PFSK-1 (cell line): ENCODE measurements around the gene RRP8.

Source experiments
- FOXP2 ChIP-seq: optimal IDR thresholded peaks from 2 replicates; pipeline ENCODE3; 2011; ENCODE audit warnings: borderline replicate concordance, control low read depth, inconsistent platforms; ENCODE audit not compliant: insufficient read depth; ENCODE audit errors: extremely low read length, extremely low read depth
- POLR2AphosphoS5 ChIP-seq: IDR thresholded peaks from 2 replicates; pipeline ENCODE4 v1.6.1; 2012; ENCODE audit warnings: low read depth, mild to moderate bottlenecking, control low read depth, low read length, moderate library complexity
- SIN3A ChIP-seq: IDR thresholded peaks from 2 replicates; pipeline ENCODE4 v1.6.1; 2012; ENCODE audit warnings: mild to moderate bottlenecking, low read length, moderate library complexity, borderline replicate concordance; ENCODE audit not compliant: insufficient read depth
- TAF1 ChIP-seq: IDR thresholded peaks from 2 replicates; pipeline ENCODE4 v1.6.1; 2012; ENCODE audit warnings: low read length, control low read depth, borderline replicate concordance; ENCODE audit not compliant: insufficient read depth
- TF ChIP-seq, protein P1 (sequence below), 2 experiments: IDR thresholded peaks; 2 replicates each; pipeline versions ENCODE4 v1.6.1 to v1.8.0; 2011 to 2012; ENCODE audit warnings: low read depth in 2 of 2, low read length in 2 of 2, control low read depth in 1 of 2, inconsistent platforms in 1 of 2, mild to moderate bottlenecking in 1 of 2, moderate library complexity in 1 of 2; ENCODE audit not compliant: insufficient read depth in 1 of 2

The RRP8 gene

DNA sequence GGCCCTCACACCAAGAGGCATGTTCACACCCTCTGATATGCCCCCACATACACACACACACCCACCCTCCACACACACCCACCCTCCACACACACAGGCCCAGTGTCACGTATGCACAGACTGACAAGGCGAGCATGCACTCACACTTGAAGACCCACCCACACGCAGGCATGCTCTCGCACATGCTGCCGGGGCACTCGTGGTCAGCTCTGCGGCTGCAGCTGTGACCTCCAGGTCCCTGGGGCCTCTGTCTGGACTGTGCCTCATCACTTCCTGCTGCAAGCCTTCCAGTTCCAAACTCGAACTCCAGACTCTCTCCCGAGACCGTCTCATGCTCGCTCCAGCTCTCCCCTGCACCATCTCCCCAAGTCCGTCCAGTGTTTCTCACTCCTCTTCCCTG is 42.7 kb upstream of the RRP8 start:
- TF ChIP-seq SIN3A (peak; percentile 33; the same call in 1 of the 2 replicates), TAF1 (no peak), POLR2AphosphoS5 (no peak), FOXP2 (peak; percentile 98)
- TF ChIP-seq, protein P1, sequence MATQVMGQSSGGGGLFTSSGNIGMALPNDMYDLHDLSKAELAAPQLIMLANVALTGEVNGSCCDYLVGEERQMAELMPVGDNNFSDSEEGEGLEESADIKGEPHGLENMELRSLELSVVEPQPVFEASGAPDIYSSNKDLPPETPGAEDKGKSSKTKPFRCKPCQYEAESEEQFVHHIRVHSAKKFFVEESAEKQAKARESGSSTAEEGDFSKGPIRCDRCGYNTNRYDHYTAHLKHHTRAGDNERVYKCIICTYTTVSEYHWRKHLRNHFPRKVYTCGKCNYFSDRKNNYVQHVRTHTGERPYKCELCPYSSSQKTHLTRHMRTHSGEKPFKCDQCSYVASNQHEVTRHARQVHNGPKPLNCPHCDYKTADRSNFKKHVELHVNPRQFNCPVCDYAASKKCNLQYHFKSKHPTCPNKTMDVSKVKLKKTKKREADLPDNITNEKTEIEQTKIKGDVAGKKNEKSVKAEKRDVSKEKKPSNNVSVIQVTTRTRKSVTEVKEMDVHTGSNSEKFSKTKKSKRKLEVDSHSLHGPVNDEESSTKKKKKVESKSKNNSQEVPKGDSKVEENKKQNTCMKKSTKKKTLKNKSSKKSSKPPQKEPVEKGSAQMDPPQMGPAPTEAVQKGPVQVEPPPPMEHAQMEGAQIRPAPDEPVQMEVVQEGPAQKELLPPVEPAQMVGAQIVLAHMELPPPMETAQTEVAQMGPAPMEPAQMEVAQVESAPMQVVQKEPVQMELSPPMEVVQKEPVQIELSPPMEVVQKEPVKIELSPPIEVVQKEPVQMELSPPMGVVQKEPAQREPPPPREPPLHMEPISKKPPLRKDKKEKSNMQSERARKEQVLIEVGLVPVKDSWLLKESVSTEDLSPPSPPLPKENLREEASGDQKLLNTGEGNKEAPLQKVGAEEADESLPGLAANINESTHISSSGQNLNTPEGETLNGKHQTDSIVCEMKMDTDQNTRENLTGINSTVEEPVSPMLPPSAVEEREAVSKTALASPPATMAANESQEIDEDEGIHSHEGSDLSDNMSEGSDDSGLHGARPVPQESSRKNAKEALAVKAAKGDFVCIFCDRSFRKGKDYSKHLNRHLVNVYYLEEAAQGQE (IDR thresholded peaks at IDR 0.05; ENCODE audit: insufficient read depth in 1 of 2, low read depth in 2 of 2, low read length in 2 of 2), result no peak

DNA sequence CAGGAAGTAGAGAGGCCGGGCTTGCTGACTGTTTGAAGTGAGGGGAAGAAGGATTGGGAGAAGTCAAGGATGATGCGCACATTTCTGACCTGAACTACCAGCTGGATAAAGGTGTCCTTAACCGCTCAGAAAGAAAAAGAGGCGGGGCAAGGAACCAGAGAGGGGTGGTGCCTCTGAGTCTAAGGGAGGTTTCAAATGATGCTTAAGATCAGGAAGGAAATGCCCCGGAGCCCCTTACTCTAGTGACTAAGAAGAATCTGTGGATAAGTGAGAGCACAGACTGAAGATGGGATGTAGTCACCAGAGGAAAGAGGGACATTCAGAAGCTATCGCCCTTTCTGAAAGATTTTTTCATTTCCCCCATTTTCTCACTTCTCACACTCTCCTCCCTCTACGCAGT is 39.5 kb upstream of the RRP8 start:
- TF ChIP-seq, protein P1 (IDR thresholded peaks at IDR 0.05; ENCODE audit: insufficient read depth in 1 of 2, low read depth in 2 of 2, low read length in 2 of 2), result no peak
- TF ChIP-seq SIN3A (no peak), POLR2AphosphoS5 (no peak), FOXP2 (no peak), TAF1 (no peak)

DNA sequence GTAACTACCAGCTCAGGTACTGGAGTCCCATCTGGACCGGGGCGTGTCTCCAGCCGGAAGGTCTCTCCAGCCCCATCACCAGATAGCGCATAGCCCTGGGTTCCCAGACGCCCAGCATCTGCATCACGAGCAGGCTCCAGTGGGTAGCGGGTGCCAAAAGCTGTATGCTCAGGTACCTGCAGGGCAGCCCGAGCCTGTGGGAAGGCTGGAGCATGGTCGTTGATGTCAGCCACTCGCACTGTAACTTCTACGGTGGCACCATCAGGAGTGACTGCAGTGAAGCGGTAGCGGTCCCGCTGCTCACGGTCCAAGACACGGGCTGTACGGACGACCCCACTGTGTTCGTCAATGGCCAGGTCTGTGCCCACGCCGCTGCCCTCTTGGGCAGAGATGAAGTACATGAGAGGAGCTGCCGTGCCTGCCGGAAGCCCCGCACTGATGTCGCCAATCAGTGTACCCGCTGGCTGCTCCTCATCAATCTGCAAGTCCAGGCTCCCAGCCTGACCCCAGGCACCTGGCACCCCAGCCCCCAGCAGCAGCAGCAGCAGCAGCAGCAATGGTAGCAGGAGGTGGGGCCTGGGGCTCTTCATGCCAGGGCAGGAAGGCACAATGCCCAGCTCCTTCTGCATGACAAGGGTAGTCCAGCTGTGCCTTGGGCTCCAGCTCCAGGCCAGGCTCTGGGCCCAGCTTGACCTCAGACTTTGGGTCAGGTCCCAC is 37.7 kb upstream of the RRP8 start:
- no peak for TF ChIP-seq SIN3A
- TF ChIP-seq, protein P1 (IDR thresholded peaks at IDR 0.05; ENCODE audit: insufficient read depth in 1 of 2, low read depth in 2 of 2, low read length in 2 of 2), result no peak

DNA sequence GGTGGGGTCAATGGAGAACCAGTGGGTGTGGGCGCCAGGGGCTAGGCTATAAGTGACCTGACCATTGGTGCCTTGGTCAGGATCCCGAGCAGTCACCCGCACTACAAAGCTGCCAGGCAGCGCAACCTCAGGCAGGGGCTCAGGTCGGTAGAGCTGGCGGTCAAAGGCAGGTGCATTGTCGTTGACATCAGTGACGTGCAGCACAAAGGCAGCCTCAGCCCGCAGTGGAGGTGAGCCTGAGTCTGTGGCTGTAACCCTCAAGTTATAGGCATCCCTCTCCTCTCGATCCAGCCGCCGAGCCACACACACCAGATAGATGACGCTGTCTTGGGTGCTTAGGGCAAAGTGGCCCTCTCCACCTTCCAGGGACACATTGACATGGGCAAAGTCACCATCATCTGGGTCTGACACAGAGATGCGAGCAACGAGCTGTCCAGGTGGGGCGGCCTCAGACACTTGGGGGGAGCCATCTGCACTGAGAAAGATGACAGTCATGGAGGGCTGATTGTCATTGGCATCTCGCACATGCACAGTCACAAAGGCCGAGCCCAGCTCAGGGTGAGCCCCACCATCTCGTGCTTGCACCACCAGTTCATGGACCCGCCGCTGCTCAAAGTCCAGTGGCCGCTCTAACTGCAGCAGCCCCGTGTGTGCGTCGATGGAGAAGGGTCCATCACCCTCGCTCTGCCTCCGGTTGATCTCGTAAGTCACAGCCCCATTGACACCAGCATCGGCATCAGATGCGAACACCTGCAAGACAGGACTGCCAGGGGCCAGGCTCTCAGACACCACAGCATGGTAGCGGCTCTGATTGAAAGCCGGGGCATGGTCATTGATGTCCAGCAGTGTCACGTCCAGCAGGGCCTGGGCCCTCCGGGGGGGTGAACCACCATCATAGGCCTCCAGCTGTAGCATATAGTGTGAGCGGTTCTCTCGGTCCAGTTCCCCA is 36.9 kb upstream of the RRP8 start:
- TF ChIP-seq FOXP2, result no peak
- no peak for TF ChIP-seq POLR2AphosphoS5
- TF ChIP-seq, protein P1 (IDR thresholded peaks at IDR 0.05; ENCODE audit: insufficient read depth in 1 of 2, low read depth in 2 of 2, low read length in 2 of 2), result no peak
